SK-N-SH (cell line): ENCODE measurements around the gene HYLS1. TPM values are rescaled to one million over a fixed set of nuclear protein-coding genes. Genes with fewer than 3 reads are reported as not detected.
A peak's percentile ranks its signal among the peaks of the same experiment; 100 is the strongest.

Experiments
- CTCF ChIA-PET: fragments of 300-600, 350-600 bp; formaldehyde crosslinking; extraction: SDS; loops from one replicate; lab custom pipeline; 2021; lab: Yijun Ruan, JAX
- POLR2A ChIA-PET: fragments of 350-600 bp; sonication (Branson Sonifier 250); formaldehyde crosslinking; extraction: SDS; loops from one replicate; lab custom pipeline; 2020; ENCODE audit warnings: antibody characterized with exemption, inconsistent platforms; lab: Yijun Ruan, JAX
- DNase-seq: peaks from one replicate; pipeline ENCODE4 v3.0.0; 2012
- H2AFZ ChIP-seq: fragments of 200-600 bp; sonication (generic); 2 replicates; pipeline ENCODE4 v1.8.1; 2016; ENCODE audit warnings: antibody characterized with exemption, mild to moderate bottlenecking, low read depth
- H3F3A ChIP-seq: fragments of 200-600 bp; sonication (generic); replicated peaks from 2 replicates; pipeline ENCODE3; 2016; ENCODE audit warnings: antibody characterized with exemption, mild to moderate bottlenecking; ENCODE audit not compliant: insufficient read depth
- H3K27ac ChIP-seq, 2 experiments: fragments of 200-500 bp in 1 of 2; fragments of 200-600 bp in 1 of 2; sonication (Bioruptor generic) in 1 of 2; sonication (generic), shearing (Covaris generic) in 1 of 2; 2 replicates each; pipeline versions ENCODE4 v1.5.1 to v1.6.1; 2014 to 2016; ENCODE audit warnings: low read depth in 2 of 2, inconsistent platforms in 1 of 2, low read length in 1 of 2, mild to moderate bottlenecking in 1 of 2, mixed read lengths in 1 of 2
- H3K27me3 ChIP-seq: fragments of 200-600 bp; sonication (generic), shearing (Covaris generic); 2 replicates; pipeline ENCODE4 v1.6.1; 2016; ENCODE audit warnings: mixed run types; ENCODE audit not compliant: insufficient read depth
- H3K36me3 ChIP-seq, 2 experiments: fragments of 200-500 bp in 1 of 2; fragments of 200-600 bp in 1 of 2; sonication (Bioruptor generic) in 1 of 2; sonication (generic) in 1 of 2; replicated peaks in 1 of 2; 2 replicates each; pipeline versions ENCODE3 to v1.5.1; 2014 to 2016; ENCODE audit warnings: low read length in 1 of 2, mild to moderate bottlenecking in 1 of 2; ENCODE audit not compliant: insufficient read depth in 2 of 2, control insufficient read depth in 1 of 2
- H3K4me1 ChIP-seq, 2 experiments: fragments of 200-500 bp in 1 of 2; fragments of 200-600 bp in 1 of 2; sonication (Bioruptor generic) in 1 of 2; sonication (generic), shearing (Covaris generic) in 1 of 2; 2 replicates each; pipeline versions ENCODE4 v1.5.1 to v1.6.1; 2014 to 2016; ENCODE audit warnings: low read depth in 1 of 2, low read length in 1 of 2, mixed run types in 1 of 2; ENCODE audit not compliant: insufficient read depth in 2 of 2, control insufficient read depth in 1 of 2
- H3K4me2 ChIP-seq: fragments of 200-600 bp; sonication (generic), shearing (Covaris generic); 2 replicates; pipeline ENCODE4 v1.6.1; 2017; ENCODE audit warnings: mixed run types
- H3K4me3 ChIP-seq, 2 experiments: fragments of 200-500 bp in 1 of 2; fragments of 200-600 bp in 1 of 2; sonication (Bioruptor generic) in 1 of 2; sonication (generic), shearing (Covaris generic) in 1 of 2; 2 replicates each; pipeline versions ENCODE4 v1.5.1 to v1.8.1; 2014 to 2016; ENCODE audit warnings: low read depth in 2 of 2, inconsistent platforms in 1 of 2, low read length in 1 of 2, mild to moderate bottlenecking in 1 of 2, mixed read lengths in 1 of 2, moderate library complexity in 1 of 2
- H3K79me2 ChIP-seq: fragments of 200-600 bp; sonication (generic); 2 replicates; pipeline ENCODE4 v1.8.1; 2017; ENCODE audit warnings: mild to moderate bottlenecking; ENCODE audit not compliant: insufficient read depth
- H3K9ac ChIP-seq: fragments of 200-600 bp; sonication (generic); 2 replicates; pipeline ENCODE4 v1.6.1; 2017; ENCODE audit warnings: mixed run types
- H3K9me2 ChIP-seq: fragments of 200-600 bp; sonication (generic); 2 replicates; pipeline ENCODE4 v1.6.1; 2017; ENCODE audit warnings: mixed run types
- H3K9me3 ChIP-seq: fragments of 200-600 bp; sonication (generic); 2 replicates; pipeline ENCODE4 v1.6.1; 2017; ENCODE audit warnings: mixed run types, mild to moderate bottlenecking, moderate library complexity
- H4K20me1 ChIP-seq: fragments of 200-600 bp; sonication (generic); 2 replicates; pipeline ENCODE4 v1.6.1; 2017; ENCODE audit warnings: mild to moderate bottlenecking, mixed run types; ENCODE audit not compliant: insufficient read depth
- EZH2phosphoT487 ChIP-seq: fragments of 200-600 bp; sonication (generic); IDR thresholded peaks from 2 replicates; pipeline ENCODE4 v1.6.1; 2017; ENCODE audit warnings: low read depth, mixed run types, mild to moderate bottlenecking, antibody characterized with exemption, moderate library complexity, borderline replicate concordance
- FOSL2 ChIP-seq: IDR thresholded peaks from 2 replicates; pipeline ENCODE4 v1.4.0; 2012; ENCODE audit warnings: low read depth, mild to moderate bottlenecking, moderate library complexity, borderline replicate concordance
- GABPA ChIP-seq: IDR thresholded peaks from 2 replicates; pipeline ENCODE4 v1.4.0; 2012; ENCODE audit warnings: low read depth, mild to moderate bottlenecking
- MXI1 ChIP-seq: IDR thresholded peaks from 2 replicates; pipeline ENCODE4 v1.6.1; 2012; ENCODE audit warnings: mild to moderate bottlenecking, low read depth, low read length, improper control_type of control experiment
- NRF1 ChIP-seq: IDR thresholded peaks from 2 replicates; pipeline ENCODE4 v1.6.1; 2012; ENCODE audit warnings: low read depth, mild to moderate bottlenecking, low read length
- RAD21 ChIP-seq: IDR thresholded peaks from 2 replicates; pipeline ENCODE4 v1.6.1; 2012; ENCODE audit warnings: mild to moderate bottlenecking, low read length
- RCOR1 ChIP-seq: fragments of 150-350 bp; IDR thresholded peaks from 2 replicates; pipeline ENCODE4 v1.6.1; 2017; ENCODE audit warnings: antibody characterized with exemption, low read length
- SIN3A ChIP-seq: IDR thresholded peaks from 2 replicates; pipeline ENCODE4 v1.6.1; 2012; ENCODE audit warnings: low read depth, mild to moderate bottlenecking, low read length, moderate library complexity, borderline replicate concordance
- SMC3 ChIP-seq: IDR thresholded peaks from 2 replicates; pipeline ENCODE4 v1.6.1; 2012; ENCODE audit warnings: low read depth, low read length, improper control_type of control experiment
- TEAD4 ChIP-seq: IDR thresholded peaks from 2 replicates; pipeline ENCODE4 v1.4.0; 2012; ENCODE audit warnings: mild to moderate bottlenecking, borderline replicate concordance; ENCODE audit not compliant: insufficient read depth
- polyA plus RNA-seq, 3 experiments: library from polyadenylated mRNA; depleted of rRNA; stranded (reverse); fragments of >200 nt; gene quantifications; 2 replicates each; pipeline ENCODE4 v1.2.3, GENCODE V29; 2012
- TF ChIP-seq, protein P1 (sequence below): IDR thresholded peaks from 2 replicates; pipeline ENCODE4 v1.6.1; 2012; ENCODE audit warnings: mild to moderate bottlenecking, low read depth, low read length, moderate library complexity
- TF ChIP-seq, protein P2 (sequence below): IDR thresholded peaks from 2 replicates; pipeline ENCODE4; 2012
- TF ChIP-seq, protein P3 (sequence below): fragments of 200-600 bp; sonication (generic); IDR thresholded peaks from 2 replicates; pipeline ENCODE4 v1.6.1; 2017; ENCODE audit warnings: antibody characterized with exemption, mild to moderate bottlenecking, moderate library complexity
- TF ChIP-seq, protein P4 (sequence below): fragments of 150-350 bp; IDR thresholded peaks from 2 replicates; pipeline ENCODE4 v1.6.1; 2016; ENCODE audit warnings: mild to moderate bottlenecking, low read depth, low read length
- TF ChIP-seq, protein P5 (sequence below): IDR thresholded peaks from 2 replicates; pipeline ENCODE4 v1.4.0; 2012; ENCODE audit warnings: low read depth, borderline replicate concordance

Gene HYLS1
- polyA plus RNA-seq, 1 of the 3 experiments (the other 2 are of a cell fraction), result 1.3 TPM

DNA sequence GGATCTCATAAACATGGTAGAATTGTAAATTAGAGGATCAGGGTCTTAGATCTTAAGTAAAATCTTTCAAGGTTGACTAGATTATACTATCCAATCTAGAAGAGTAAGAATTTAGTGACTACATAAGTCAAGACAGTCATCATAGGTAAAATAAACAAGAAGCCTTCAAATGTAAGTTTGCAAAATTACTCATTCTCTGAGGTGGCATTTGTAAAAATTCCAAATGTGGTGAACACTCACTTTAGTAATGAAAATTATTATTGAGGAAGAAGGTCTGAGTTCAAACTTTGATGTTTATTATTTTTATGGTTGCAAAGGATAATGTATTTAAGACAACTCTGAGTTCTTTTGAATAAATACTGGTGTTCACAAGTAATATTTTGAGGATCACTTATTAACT, 4.6 kb downstream of the HYLS1 start:
- Histone ChIP-seq H3F3A (peaks cover 27% of the 10 kb centered on the region), H3K36me3 (peaks cover 18 to 45% of the 10 kb centered on the region in 2 experiments), H3K79me2 (peaks cover 24% of the 10 kb centered on the region; the same call in 1 of the 2 replicates), H3K4me1 (no peaks in the 10 kb centered on the region; a peak in 2 of 4 replicates), H3K9ac (no peak overlapping the region), H3K4me3 (no peak overlapping the region), H3K4me2 (no peak overlapping the region), H3K27me3 (no peaks in the 10 kb centered on the region), H4K20me1 (no peaks in the 10 kb centered on the region), H3K27ac (peak overlapping the region in 1 of 2 experiments; percentile 52; a peak in 2 of 4 replicates), H3K9me2 (no peaks in the 10 kb centered on the region), H2AFZ (no peak overlapping the region), H3K9me3 (no peaks in the 10 kb centered on the region)
- DNase-seq, result no peak
- TF ChIP-seq, protein P1, sequence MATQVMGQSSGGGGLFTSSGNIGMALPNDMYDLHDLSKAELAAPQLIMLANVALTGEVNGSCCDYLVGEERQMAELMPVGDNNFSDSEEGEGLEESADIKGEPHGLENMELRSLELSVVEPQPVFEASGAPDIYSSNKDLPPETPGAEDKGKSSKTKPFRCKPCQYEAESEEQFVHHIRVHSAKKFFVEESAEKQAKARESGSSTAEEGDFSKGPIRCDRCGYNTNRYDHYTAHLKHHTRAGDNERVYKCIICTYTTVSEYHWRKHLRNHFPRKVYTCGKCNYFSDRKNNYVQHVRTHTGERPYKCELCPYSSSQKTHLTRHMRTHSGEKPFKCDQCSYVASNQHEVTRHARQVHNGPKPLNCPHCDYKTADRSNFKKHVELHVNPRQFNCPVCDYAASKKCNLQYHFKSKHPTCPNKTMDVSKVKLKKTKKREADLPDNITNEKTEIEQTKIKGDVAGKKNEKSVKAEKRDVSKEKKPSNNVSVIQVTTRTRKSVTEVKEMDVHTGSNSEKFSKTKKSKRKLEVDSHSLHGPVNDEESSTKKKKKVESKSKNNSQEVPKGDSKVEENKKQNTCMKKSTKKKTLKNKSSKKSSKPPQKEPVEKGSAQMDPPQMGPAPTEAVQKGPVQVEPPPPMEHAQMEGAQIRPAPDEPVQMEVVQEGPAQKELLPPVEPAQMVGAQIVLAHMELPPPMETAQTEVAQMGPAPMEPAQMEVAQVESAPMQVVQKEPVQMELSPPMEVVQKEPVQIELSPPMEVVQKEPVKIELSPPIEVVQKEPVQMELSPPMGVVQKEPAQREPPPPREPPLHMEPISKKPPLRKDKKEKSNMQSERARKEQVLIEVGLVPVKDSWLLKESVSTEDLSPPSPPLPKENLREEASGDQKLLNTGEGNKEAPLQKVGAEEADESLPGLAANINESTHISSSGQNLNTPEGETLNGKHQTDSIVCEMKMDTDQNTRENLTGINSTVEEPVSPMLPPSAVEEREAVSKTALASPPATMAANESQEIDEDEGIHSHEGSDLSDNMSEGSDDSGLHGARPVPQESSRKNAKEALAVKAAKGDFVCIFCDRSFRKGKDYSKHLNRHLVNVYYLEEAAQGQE, result no peak
- TF ChIP-seq MXI1 (no peak), EZH2phosphoT487 (no peak), NRF1 (no peak), RCOR1 (no peak), SIN3A (no peak), SMC3 (no peak), TEAD4 (no peak)
- TF ChIP-seq, protein P2, sequence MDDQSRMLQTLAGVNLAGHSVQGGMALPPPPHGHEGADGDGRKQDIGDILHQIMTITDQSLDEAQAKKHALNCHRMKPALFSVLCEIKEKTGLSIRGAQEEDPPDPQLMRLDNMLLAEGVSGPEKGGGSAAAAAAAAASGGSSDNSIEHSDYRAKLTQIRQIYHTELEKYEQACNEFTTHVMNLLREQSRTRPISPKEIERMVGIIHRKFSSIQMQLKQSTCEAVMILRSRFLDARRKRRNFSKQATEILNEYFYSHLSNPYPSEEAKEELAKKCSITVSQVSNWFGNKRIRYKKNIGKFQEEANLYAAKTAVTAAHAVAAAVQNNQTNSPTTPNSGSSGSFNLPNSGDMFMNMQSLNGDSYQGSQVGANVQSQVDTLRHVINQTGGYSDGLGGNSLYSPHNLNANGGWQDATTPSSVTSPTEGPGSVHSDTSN, result no peak
- ChIA-PET POLR2A (interaction anchor here (0.6 to 1.1 kb wide), 2 partner anchors 11 to 679 kb away, joined by 3 read pairs; partner anchors contain the start of gene PUS3), CTCF (interaction anchor here (1.3 kb wide), 1 partner anchor 17 kb away, joined by 4 read pairs; no protein-coding TSS in a partner anchor)

GRCh38 chr11:125892994-125893393, 5.5 kb downstream of the HYLS1 start:
- no peaks in the 10 kb centered on the region for H3K9me3 ChIP-seq
- ChIA-PET CTCF (no interaction called here), POLR2A (interaction anchor here (1.1 kb wide), 1 partner anchor 10 kb away, joined by 3 read pairs; the partner anchor contains the start of gene PUS3)
- no peaks in the 10 kb centered on the region for H3K27me3 ChIP-seq
- H4K20me1 ChIP-seq, result no peaks in the 10 kb centered on the region
- peaks cover 30% of the 10 kb centered on the region; the same call in 1 of the 2 replicates for H3K79me2 ChIP-seq
- H3K4me3 ChIP-seq, result no peak overlapping the region
- no peak for DNase-seq
- peaks cover 27% of the 10 kb centered on the region for H3F3A ChIP-seq
- no peak overlapping the region for H3K9ac ChIP-seq
- H3K27ac ChIP-seq, result peak overlapping the region in 1 of 2 experiments; percentile 52; a peak in 2 of 4 replicates
- no peak overlapping the region for H3K4me2 ChIP-seq
- no peaks in the 10 kb centered on the region; a peak in 1 of 4 replicates for H3K4me1 ChIP-seq
- no peaks in the 10 kb centered on the region for H3K9me2 ChIP-seq
- H2AFZ ChIP-seq, result no peak overlapping the region
- TF ChIP-seq GABPA (no peak), TEAD4 (no peak), FOSL2 (no peak), SMC3 (no peak), RAD21 (no peak)
- TF ChIP-seq, protein P3, sequence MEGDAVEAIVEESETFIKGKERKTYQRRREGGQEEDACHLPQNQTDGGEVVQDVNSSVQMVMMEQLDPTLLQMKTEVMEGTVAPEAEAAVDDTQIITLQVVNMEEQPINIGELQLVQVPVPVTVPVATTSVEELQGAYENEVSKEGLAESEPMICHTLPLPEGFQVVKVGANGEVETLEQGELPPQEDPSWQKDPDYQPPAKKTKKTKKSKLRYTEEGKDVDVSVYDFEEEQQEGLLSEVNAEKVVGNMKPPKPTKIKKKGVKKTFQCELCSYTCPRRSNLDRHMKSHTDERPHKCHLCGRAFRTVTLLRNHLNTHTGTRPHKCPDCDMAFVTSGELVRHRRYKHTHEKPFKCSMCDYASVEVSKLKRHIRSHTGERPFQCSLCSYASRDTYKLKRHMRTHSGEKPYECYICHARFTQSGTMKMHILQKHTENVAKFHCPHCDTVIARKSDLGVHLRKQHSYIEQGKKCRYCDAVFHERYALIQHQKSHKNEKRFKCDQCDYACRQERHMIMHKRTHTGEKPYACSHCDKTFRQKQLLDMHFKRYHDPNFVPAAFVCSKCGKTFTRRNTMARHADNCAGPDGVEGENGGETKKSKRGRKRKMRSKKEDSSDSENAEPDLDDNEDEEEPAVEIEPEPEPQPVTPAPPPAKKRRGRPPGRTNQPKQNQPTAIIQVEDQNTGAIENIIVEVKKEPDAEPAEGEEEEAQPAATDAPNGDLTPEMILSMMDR, result no peak
- TF ChIP-seq, protein P2, result no peak
- TF ChIP-seq, protein P4, sequence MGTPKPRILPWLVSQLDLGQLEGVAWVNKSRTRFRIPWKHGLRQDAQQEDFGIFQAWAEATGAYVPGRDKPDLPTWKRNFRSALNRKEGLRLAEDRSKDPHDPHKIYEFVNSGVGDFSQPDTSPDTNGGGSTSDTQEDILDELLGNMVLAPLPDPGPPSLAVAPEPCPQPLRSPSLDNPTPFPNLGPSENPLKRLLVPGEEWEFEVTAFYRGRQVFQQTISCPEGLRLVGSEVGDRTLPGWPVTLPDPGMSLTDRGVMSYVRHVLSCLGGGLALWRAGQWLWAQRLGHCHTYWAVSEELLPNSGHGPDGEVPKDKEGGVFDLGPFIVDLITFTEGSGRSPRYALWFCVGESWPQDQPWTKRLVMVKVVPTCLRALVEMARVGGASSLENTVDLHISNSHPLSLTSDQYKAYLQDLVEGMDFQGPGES, result no peak
- TF ChIP-seq, protein P5, sequence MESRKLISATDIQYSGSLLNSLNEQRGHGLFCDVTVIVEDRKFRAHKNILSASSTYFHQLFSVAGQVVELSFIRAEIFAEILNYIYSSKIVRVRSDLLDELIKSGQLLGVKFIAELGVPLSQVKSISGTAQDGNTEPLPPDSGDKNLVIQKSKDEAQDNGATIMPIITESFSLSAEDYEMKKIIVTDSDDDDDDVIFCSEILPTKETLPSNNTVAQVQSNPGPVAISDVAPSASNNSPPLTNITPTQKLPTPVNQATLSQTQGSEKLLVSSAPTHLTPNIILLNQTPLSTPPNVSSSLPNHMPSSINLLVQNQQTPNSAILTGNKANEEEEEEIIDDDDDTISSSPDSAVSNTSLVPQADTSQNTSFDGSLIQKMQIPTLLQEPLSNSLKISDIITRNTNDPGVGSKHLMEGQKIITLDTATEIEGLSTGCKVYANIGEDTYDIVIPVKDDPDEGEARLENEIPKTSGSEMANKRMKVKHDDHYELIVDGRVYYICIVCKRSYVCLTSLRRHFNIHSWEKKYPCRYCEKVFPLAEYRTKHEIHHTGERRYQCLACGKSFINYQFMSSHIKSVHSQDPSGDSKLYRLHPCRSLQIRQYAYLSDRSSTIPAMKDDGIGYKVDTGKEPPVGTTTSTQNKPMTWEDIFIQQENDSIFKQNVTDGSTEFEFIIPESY, result no peak
- TF ChIP-seq, all 33 proteins: peak for 0
- H3K36me3 ChIP-seq, result peaks cover 18 to 51% of the 10 kb centered on the region in 2 experiments
